H1 (cell line): ENCODE measurements around the gene ENO4. TPM values are rescaled to one million over a fixed set of nuclear protein-coding genes. Genes with fewer than 3 reads are reported as not detected.

Source experiments
- CTCF ChIA-PET: fragments of 300-600 bp; sonication (Branson Sonifier 250); formaldehyde crosslinking; loops from one replicate; lab custom pipeline; 2021; ENCODE audit not compliant: partially characterized antibody; lab: Charles Lee
- POLR2A ChIA-PET: fragments of 300-600 bp; sonication (Branson Sonifier 250); formaldehyde crosslinking; loops from one replicate; lab custom pipeline; 2021; ENCODE audit warnings: inconsistent platforms; ENCODE audit not compliant: partially characterized antibody; lab: Charles Lee
- DNase-seq, 2 experiments: peaks; one replicate each; pipeline versions ENCODE4 v3.0.0 to v3.0.0-alpha.2; 2010 to 2022; ENCODE audit warnings: low spot score in 2 of 2, low read depth in 1 of 2, mixed read lengths in 1 of 2
- FAIRE-seq: peaks from 2 replicates; lab custom pipeline; 2011; peaks lifted over from hg19 to GRCh38; lab: Jason Lieb, UNC
- H2AFZ ChIP-seq: 2 replicates; pipeline ENCODE4 v1.8.1; 2012; ENCODE audit warnings: low read length, inconsistent platforms
- H2AK5ac ChIP-seq: 2 replicates; pipeline ENCODE4 v1.6.1; 2013; ENCODE audit warnings: low read depth, low read length
- H2BK120ac ChIP-seq: replicated peaks from 2 replicates; pipeline ENCODE3; 2013; ENCODE audit warnings: low read depth, low read length, inconsistent platforms
- H2BK12ac ChIP-seq: 2 replicates; pipeline ENCODE4 v1.6.1; 2013; ENCODE audit warnings: low read depth, low read length
- H2BK15ac ChIP-seq: 2 replicates; pipeline ENCODE4 v1.6.1; 2013; ENCODE audit warnings: low read length
- H2BK20ac ChIP-seq: 2 replicates; pipeline ENCODE4 v1.6.1; 2013; ENCODE audit warnings: low read length
- H2BK5ac ChIP-seq: 2 replicates; pipeline ENCODE4 v1.6.1; 2013; ENCODE audit warnings: low read depth, low read length
- H3K14ac ChIP-seq: 2 replicates; pipeline ENCODE4 v1.6.1; 2013; ENCODE audit warnings: inconsistent platforms; ENCODE audit not compliant: insufficient read length
- H3K18ac ChIP-seq: 2 replicates; pipeline ENCODE4 v1.6.1; 2013; ENCODE audit warnings: low read length; ENCODE audit errors: extremely low read depth
- H3K23ac ChIP-seq: 2 replicates; pipeline ENCODE4 v1.6.1; 2013; ENCODE audit warnings: inconsistent platforms; ENCODE audit not compliant: insufficient read length
- H3K23me2 ChIP-seq: 2 replicates; pipeline ENCODE4 v1.6.1; 2013; ENCODE audit warnings: low read depth, low read length
- H3K27ac ChIP-seq: 2 replicates; pipeline ENCODE4 v1.6.1; 2011; ENCODE audit warnings: low read depth, low read length, inconsistent platforms
- H3K27me3 ChIP-seq, 4 experiments: replicated peaks in 1 of 4; 1 replicate in 1 of 4; 2 replicates in 3 of 4; pipeline versions ENCODE4 v1.6.1 to v1.8.1; 2011 to 2013; ENCODE audit warnings: low read length in 3 of 4, mild to moderate bottlenecking in 3 of 4, inconsistent platforms in 2 of 4, mixed read lengths in 2 of 4, moderate library complexity in 1 of 4; ENCODE audit not compliant: control insufficient read depth in 3 of 4, insufficient read depth in 3 of 4; ENCODE audit errors: extremely low read depth in 1 of 4
- H3K36me3 ChIP-seq, 4 experiments: 2 replicates each; pipeline versions ENCODE4 v1.6.1 to v1.8.1; 2011 to 2013; ENCODE audit warnings: mild to moderate bottlenecking in 4 of 4, low read length in 3 of 4, moderate library complexity in 2 of 4, control low read depth in 1 of 4, inconsistent platforms in 1 of 4; ENCODE audit not compliant: insufficient read depth in 4 of 4, control insufficient read depth in 2 of 4
- H3K4ac ChIP-seq: replicated peaks from 2 replicates; pipeline ENCODE3; 2013; ENCODE audit warnings: low read length, low read depth, mixed read lengths, inconsistent platforms; ENCODE audit not compliant: insufficient read length
- H3K4me1 ChIP-seq, 4 experiments: replicated peaks in 1 of 4; 1 replicate in 1 of 4; 2 replicates in 3 of 4; pipeline versions ENCODE4 v1.6.1 to v1.8.1; 2011 to 2013; ENCODE audit warnings: low read length in 3 of 4, inconsistent platforms in 2 of 4, mixed read lengths in 1 of 4; ENCODE audit not compliant: insufficient read depth in 4 of 4, control insufficient read depth in 3 of 4
- H3K4me2 ChIP-seq, 2 experiments: 2 replicates each; pipeline versions ENCODE4 v1.6.1 to v1.8.1; 2011 to 2013; ENCODE audit warnings: low read depth in 2 of 2, low read length in 2 of 2, control low read depth in 1 of 2, inconsistent platforms in 1 of 2, mild to moderate bottlenecking in 1 of 2; ENCODE audit not compliant: insufficient read depth in 1 of 2
- H3K4me3 ChIP-seq, 4 experiments: fragments of 200-600, 300-600 bp in 1 of 4; sonication (generic), shearing (Covaris generic), sonication (Bioruptor Twin) in 1 of 4; 2 replicates each; pipeline versions ENCODE4 v1.5.1 to v1.8.1; 2011 to 2016; ENCODE audit warnings: low read length in 4 of 4, low read depth in 3 of 4, control low read depth in 2 of 4, inconsistent platforms in 2 of 4, mild to moderate bottlenecking in 2 of 4, mixed read lengths in 1 of 4, moderate library complexity in 1 of 4; ENCODE audit not compliant: insufficient read depth in 2 of 4; ENCODE audit errors: extremely low read depth in 1 of 4
- H3K56ac ChIP-seq: replicated peaks from 2 replicates; pipeline ENCODE3; 2013; ENCODE audit warnings: low read depth, mild to moderate bottlenecking, mixed read lengths, low read length, inconsistent platforms; ENCODE audit not compliant: insufficient read length
- H3K79me1 ChIP-seq: 2 replicates; pipeline ENCODE4 v1.6.1; 2013; ENCODE audit warnings: low read depth, low read length, control low read depth
- H3K79me2 ChIP-seq, 2 experiments: 2 replicates each; pipeline versions ENCODE4 v1.6.1 to v1.8.1; 2012 to 2013; ENCODE audit warnings: low read length in 2 of 2, mild to moderate bottlenecking in 2 of 2, inconsistent platforms in 1 of 2; ENCODE audit not compliant: insufficient read depth in 2 of 2, control insufficient read depth in 1 of 2
- H3K9ac ChIP-seq, 4 experiments: replicated peaks in 1 of 4; 1 replicate in 1 of 4; 2 replicates in 3 of 4; pipeline versions ENCODE4 v1.6.1 to v1.8.1; 2011 to 2013; ENCODE audit warnings: low read depth in 3 of 4, low read length in 3 of 4, control low read depth in 2 of 4, mild to moderate bottlenecking in 2 of 4, moderate library complexity in 2 of 4, inconsistent platforms in 1 of 4; ENCODE audit errors: extremely low read depth in 1 of 4
- H3K9me3 ChIP-seq, 2 experiments: 2 replicates each; pipeline versions ENCODE4 v1.6.1 to v1.8.1; 2012 to 2013; ENCODE audit warnings: mild to moderate bottlenecking in 2 of 2, moderate library complexity in 2 of 2, control low read depth in 1 of 2, inconsistent platforms in 1 of 2, low read depth in 1 of 2, low read length in 1 of 2, mixed read lengths in 1 of 2; ENCODE audit not compliant: insufficient read depth in 2 of 2
- H4K20me1 ChIP-seq, 2 experiments: replicated peaks in 1 of 2; 2 replicates each; pipeline versions ENCODE3 to v1.8.1; 2011 to 2013; ENCODE audit warnings: inconsistent platforms in 2 of 2, low read length in 2 of 2, mild to moderate bottlenecking in 1 of 2; ENCODE audit not compliant: insufficient read depth in 2 of 2, control insufficient read depth in 1 of 2
- H4K5ac ChIP-seq: 2 replicates; pipeline ENCODE4 v1.6.1; 2013; ENCODE audit warnings: low read length, low read depth, mixed read lengths, inconsistent platforms; ENCODE audit not compliant: insufficient read length
- H4K8ac ChIP-seq: 2 replicates; pipeline ENCODE4 v1.8.0; 2013; ENCODE audit warnings: mild to moderate bottlenecking, moderate library complexity, low read length, inconsistent platforms; ENCODE audit not compliant: insufficient read depth; ENCODE audit errors: extremely low read depth
- H4K91ac ChIP-seq: replicated peaks from 2 replicates; pipeline ENCODE3; 2013; ENCODE audit warnings: low read length, mixed read lengths, inconsistent platforms; ENCODE audit not compliant: insufficient read length
- CHD1 ChIP-seq: IDR thresholded peaks from 2 replicates; pipeline ENCODE4 v1.6.1; 2012; ENCODE audit warnings: low read depth, low read length, improper control_type of control experiment
- CREB1 ChIP-seq: IDR thresholded peaks from 2 replicates; pipeline ENCODE4 v1.6.1; 2012; ENCODE audit warnings: inconsistent platforms
- E2F6 ChIP-seq: IDR thresholded peaks from 2 replicates; pipeline ENCODE4 v1.6.1; 2012; ENCODE audit warnings: inconsistent platforms
- KDM4A ChIP-seq: IDR thresholded peaks from one replicate; pipeline ENCODE4 v1.7.1; 2012; ENCODE audit warnings: low read depth, mild to moderate bottlenecking, moderate library complexity, low read length, inconsistent platforms; ENCODE audit not compliant: severe bottlenecking
- PHF8 ChIP-seq: fragments of 200-600 bp; sonication (generic); conservative IDR thresholded peaks from 2 replicates; pipeline ENCODE4 v1.7.1; 2012; ENCODE audit warnings: low read depth, mild to moderate bottlenecking, inconsistent platforms, low read length, moderate library complexity
- RBBP5 ChIP-seq: IDR thresholded peaks from 2 replicates; pipeline ENCODE4 v1.7.1; 2012; ENCODE audit warnings: low read depth, mild to moderate bottlenecking, inconsistent platforms, low read length, moderate library complexity, borderline replicate concordance
- SP4 ChIP-seq: IDR thresholded peaks from 2 replicates; pipeline ENCODE4 v1.6.1; 2012; ENCODE audit warnings: low read length, inconsistent platforms
- TEAD4 ChIP-seq: IDR thresholded peaks from 2 replicates; pipeline ENCODE4 v1.6.1; 2012; ENCODE audit warnings: low read depth, low read length, inconsistent platforms, mixed read lengths
- WGBS, 2 experiments: shearing (Covaris generic) in 1 of 2; methylation state at CpG; one replicate each; pipeline versions ENCODE4 v1.1.6 to v1.1.7; 2013 to 2015; ENCODE audit warnings: low lambda C conversion rate in 2 of 2, mixed read lengths in 2 of 2, inconsistent platforms in 1 of 2, low coverage in 1 of 2, missing lambda C conversion rate in 1 of 2; ENCODE audit not compliant: insufficient replicate concordance in 2 of 2, insufficient coverage in 1 of 2, insufficient read length in 1 of 2; ENCODE audit errors: extremely low coverage in 1 of 2, missing lambda C conversion rate in 1 of 2; 5-methylcytosine and 5-hydroxymethylcytosine counted together
- polyA plus RNA-seq, 7 experiments: library from polyadenylated mRNA; depleted of rRNA in 3 of 7; stranded (reverse) in 5 of 7; unstranded in 2 of 7; fragments of >200 nt in 5 of 7; fragments of 200-250 nt in 2 of 7; gene quantifications; 1 replicate in 5 of 7; 2 replicates in 1 of 7; 4 replicates in 1 of 7; pipeline versions ENCODE4 v1.2.1 to v1.2.3, GENCODE V29; 2011 to 2013; ENCODE audit warnings: missing spikeins in 2 of 7, mixed read lengths in 2 of 7
- total RNA-seq: library from RNA; stranded (reverse); fragmentation: NEBNext Ultra II Directional; extraction: Animal tissue kit (Norgen Biotek cat#: 25700); gene quantifications from 2 replicates; pipeline ENCODE4 v1.2.1, GENCODE V29; 2021

ENO4 gene
- total and polyA plus RNA-seq, 2 of the 8 experiments (the other 6 are each of a cell fraction or from before 2014, with no cell fraction given), result 0.77 TPM; not detected in 1

GRCh38 chr10:116910910-116911309 lies 61.6 kb downstream of the ENO4 start:
- Histone ChIP-seq H3K79me2 (no peaks in the 10 kb centered on the region), H2BK12ac (no peak overlapping the region), H3K18ac (no peak overlapping the region), H2BK5ac (no peak overlapping the region), H3K79me1 (no peaks in the 10 kb centered on the region), H3K56ac (no peak overlapping the region), H3K9ac (no peak overlapping the region), H2AFZ (no peak overlapping the region), H3K23me2 (no peaks in the 10 kb centered on the region), H2BK15ac (no peak overlapping the region), H4K5ac (no peak overlapping the region), H3K27me3 (no peaks in the 10 kb centered on the region), H3K27ac (no peak overlapping the region), H2AK5ac (no peak overlapping the region), H3K4me1 (no peaks in the 10 kb centered on the region), H2BK120ac (no peak overlapping the region), H3K36me3 (peaks cover 0 to 8% (median 0%) of the 10 kb centered on the region in 4 experiments; a peak in 2 of 8 replicates), H3K4me3 (no peak overlapping the region), H4K91ac (no peak overlapping the region), H4K8ac (no peak overlapping the region), H3K4me2 (no peak overlapping the region), H2BK20ac (no peak overlapping the region), H3K23ac (no peak overlapping the region), H3K9me3 (no peaks in the 10 kb centered on the region), H3K14ac (no peak overlapping the region), H4K20me1 (no peaks in the 10 kb centered on the region), H3K4ac (no peak overlapping the region)
- POLR2A ChIA-PET, result no interaction called here
- TF ChIP-seq TEAD4 (no peak), CREB1 (no peak), RBBP5 (no peak), SP4 (no peak), E2F6 (no peak), KDM4A (no peak), PHF8 (no peak), CHD1 (no peak)
- FAIRE-seq (no peak), DNase-seq (no peak)
- CTCF ChIA-PET, result interaction anchor here (1.0 kb wide), 2 partner anchors 95 to 120 kb away, joined by 3 read pairs; no protein-coding TSS in a partner anchor
- 90% methylated on average over 3 of the region's 3 CpGs; no CpG with 5 or more reads in 1 of the 2 experiments for WGBS, 2 experiments
